Measurements from ENCODE around the gene CNIH2.

DNA sequence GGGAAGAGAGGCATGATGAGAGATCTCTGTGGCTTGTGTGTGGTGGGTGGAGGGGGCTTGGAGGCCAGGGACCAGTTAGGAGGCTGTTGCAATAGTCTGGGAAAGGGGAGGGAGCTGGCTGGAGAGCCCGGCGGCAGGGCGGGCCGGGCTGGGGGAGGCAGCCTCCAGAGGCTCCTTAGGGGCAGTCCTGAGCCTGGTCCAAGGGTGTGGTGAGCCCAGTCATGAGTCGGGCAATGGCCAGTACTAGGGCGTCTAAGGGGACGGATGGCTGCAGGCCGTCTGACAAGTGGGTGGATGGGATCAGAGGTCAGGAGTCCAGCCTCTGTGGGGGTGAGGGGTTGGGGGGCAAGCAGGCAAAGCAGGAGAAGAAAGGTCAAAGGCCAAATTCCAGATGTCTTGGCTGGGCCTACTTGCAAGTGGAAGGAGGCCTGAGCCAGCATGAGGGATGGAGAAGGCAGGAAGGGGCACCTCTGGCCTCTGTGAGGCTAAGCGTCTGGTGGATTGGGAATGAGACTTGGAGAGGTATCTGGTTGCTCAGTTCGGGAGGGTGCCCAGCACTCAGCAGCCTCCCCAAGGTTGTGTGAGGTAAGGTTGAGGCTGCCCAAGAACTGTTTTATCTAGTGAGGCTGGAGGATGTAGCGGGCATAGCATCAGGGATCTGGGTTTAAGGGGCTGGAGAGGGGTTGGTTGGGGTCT lies 44.9 kb downstream of the CNIH2 start:
- TF ChIP-seq, protein P1, sequence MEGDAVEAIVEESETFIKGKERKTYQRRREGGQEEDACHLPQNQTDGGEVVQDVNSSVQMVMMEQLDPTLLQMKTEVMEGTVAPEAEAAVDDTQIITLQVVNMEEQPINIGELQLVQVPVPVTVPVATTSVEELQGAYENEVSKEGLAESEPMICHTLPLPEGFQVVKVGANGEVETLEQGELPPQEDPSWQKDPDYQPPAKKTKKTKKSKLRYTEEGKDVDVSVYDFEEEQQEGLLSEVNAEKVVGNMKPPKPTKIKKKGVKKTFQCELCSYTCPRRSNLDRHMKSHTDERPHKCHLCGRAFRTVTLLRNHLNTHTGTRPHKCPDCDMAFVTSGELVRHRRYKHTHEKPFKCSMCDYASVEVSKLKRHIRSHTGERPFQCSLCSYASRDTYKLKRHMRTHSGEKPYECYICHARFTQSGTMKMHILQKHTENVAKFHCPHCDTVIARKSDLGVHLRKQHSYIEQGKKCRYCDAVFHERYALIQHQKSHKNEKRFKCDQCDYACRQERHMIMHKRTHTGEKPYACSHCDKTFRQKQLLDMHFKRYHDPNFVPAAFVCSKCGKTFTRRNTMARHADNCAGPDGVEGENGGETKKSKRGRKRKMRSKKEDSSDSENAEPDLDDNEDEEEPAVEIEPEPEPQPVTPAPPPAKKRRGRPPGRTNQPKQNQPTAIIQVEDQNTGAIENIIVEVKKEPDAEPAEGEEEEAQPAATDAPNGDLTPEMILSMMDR (IDR thresholded peaks at IDR 0.05; ENCODE audit: insufficient read depth, low read depth, low read length) = no peak
- TF ChIP-seq EZH2 (IDR thresholded peaks at IDR 0.05; ENCODE audit: insufficient read depth, low read length) = no peak
